Stimulated activated CD4-positive, alpha-beta T cell treated with anti-CD3 and anti-CD28 coated beads, Interleukin-4, amount 100 ng/mL, for 24 hours (primary cell): ENCODE measurements around the gene SH3BP4.

Experiments
- DNase-seq: peaks from one replicate; pipeline ENCODE4 v3.0.0-alpha.2; 2020

Gene SH3BP4

GRCh38 chr2:234945339-234945873 is 6.4 kb upstream of the SH3BP4 start:
- no peak for DNase-seq

- no peak for DNase-seq
Measured at GRCh38 chr2:234947556-234947955, 4.3 kb upstream of the SH3BP4 start.

GRCh38 chr2:234949762-234950434 is 1.9 kb upstream of the SH3BP4 start:
- no peak for DNase-seq

GRCh38 chr2:234950435-234950729 is 1.4 kb upstream of the SH3BP4 start:
- no peak for DNase-seq

GRCh38 chr2:234950730-234951663 is 820 bp upstream of the SH3BP4 start:
- no peak for DNase-seq

- DNase-seq, result no peak
Measured at GRCh38 chr2:234952270-234953115, 676 bp downstream of the SH3BP4 start.

GRCh38 chr2:234953116-234954031 is 1.6 kb downstream of the SH3BP4 start:
- DNase-seq, result no peak

- DNase-seq, result no peak
Measured at GRCh38 chr2:234954551-234954992, 2.8 kb downstream of the SH3BP4 start.

- DNase-seq, result no peak
Measured at GRCh38 chr2:234955091-234955591, 3.3 kb downstream of the SH3BP4 start.

- no peak for DNase-seq
Measured at GRCh38 chr2:234955971-234956509, 4.2 kb downstream of the SH3BP4 start.

- DNase-seq, result no peak
Measured at GRCh38 chr2:234957834-234958135, 6.0 kb downstream of the SH3BP4 start.

GRCh38 chr2:234958311-234958710 is 6.5 kb downstream of the SH3BP4 start:
- no peak for DNase-seq

GRCh38 chr2:234958746-234959395 is 7.1 kb downstream of the SH3BP4 start:
- DNase-seq, result no peak

- no peak for DNase-seq
Measured at GRCh38 chr2:234960175-234961088, 8.6 kb downstream of the SH3BP4 start.

GRCh38 chr2:234961784-234962183 is 10.0 kb downstream of the SH3BP4 start:
- no peak for DNase-seq

- no peak for DNase-seq
Measured at GRCh38 chr2:234963773-234964615, 12.2 kb downstream of the SH3BP4 start.

GRCh38 chr2:234964631-234965461 is 13.0 kb downstream of the SH3BP4 start:
- DNase-seq, result no peak

- DNase-seq, result no peak
Measured at GRCh38 chr2:234966340-234966739, 14.5 kb downstream of the SH3BP4 start.
